LoVo (cell line): ENCODE data around the gene CACNB4.
"Not testable (repeated sequence)": the region's sequence is repeated elsewhere in the genome, so short reads cannot be mapped to it uniquely, and the experiment has no call there.

ENCODE experiments used
- DNase-seq: peaks from one replicate; pipeline ENCODE4 v3.0.0-alpha.2; 2016; ENCODE audit warnings: low spot score

CACNB4 gene

GRCh38 chr2:152098496-152099366 is at the start of gene CACNB4:
TSS of gene CACNB4 (minus strand) at chr2:152099044.
- DNase-seq: peak; percentile 42

- DNase-seq: no peak
Observed at GRCh38 chr2:152134488-152135280, 35.8 kb upstream of the CACNB4 start.

DNA sequence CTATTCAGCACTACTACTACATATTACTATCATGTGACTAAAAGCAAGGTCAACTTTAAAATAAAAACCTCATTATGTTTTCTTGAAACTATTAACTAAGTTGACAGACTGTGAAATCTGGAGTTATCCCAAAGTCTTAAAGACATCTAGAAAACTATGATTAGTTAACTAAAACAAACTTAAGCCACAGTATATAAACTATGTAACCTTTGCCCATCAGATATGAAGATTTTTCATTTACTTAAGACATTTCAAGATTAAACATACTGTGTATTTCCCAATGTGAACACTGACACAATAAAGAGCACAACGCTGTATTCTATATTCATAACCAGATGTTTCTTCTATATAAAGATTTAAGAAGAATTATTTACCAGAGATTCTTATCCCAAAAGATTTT is 33.5 kb upstream of the CACNB4 start:
- no peak for DNase-seq

DNA sequence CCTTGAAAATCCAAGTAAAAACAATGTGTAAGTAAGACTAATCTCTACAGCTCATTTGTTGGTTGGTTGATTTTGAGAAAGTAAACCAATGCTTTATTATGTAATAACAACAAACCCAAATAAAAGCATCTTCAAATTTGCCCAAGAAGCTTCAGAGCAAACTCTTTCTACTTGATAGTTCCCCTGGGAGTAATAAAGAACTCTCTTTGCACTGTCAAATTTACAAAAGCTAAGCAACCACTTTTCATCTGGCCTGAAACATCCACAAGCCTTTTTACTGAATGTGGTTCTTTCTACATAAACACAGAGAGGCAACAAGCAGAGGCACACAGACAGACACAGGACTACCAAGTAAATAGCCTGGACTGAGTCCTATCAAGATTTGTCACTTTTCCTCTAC is 28.8 kb upstream of the CACNB4 start:
- no peak for DNase-seq

- no peak for DNase-seq
Observed at GRCh38 chr2:152126664-152127063, 27.8 kb upstream of the CACNB4 start.

- DNase-seq: no peak
Observed at GRCh38 chr2:152122161-152122560, 23.3 kb upstream of the CACNB4 start.

GRCh38 chr2:152120430-152120829 is 21.6 kb upstream of the CACNB4 start:
- no peak for DNase-seq

- no peak for DNase-seq
Observed at GRCh38 chr2:152115952-152116351, 17.1 kb upstream of the CACNB4 start.

- DNase-seq: no peak
Observed at GRCh38 chr2:152114366-152114765, 15.5 kb upstream of the CACNB4 start.

- not testable (repeated sequence) for DNase-seq
Observed at GRCh38 chr2:152107140-152107539, 8.3 kb upstream of the CACNB4 start.

DNA sequence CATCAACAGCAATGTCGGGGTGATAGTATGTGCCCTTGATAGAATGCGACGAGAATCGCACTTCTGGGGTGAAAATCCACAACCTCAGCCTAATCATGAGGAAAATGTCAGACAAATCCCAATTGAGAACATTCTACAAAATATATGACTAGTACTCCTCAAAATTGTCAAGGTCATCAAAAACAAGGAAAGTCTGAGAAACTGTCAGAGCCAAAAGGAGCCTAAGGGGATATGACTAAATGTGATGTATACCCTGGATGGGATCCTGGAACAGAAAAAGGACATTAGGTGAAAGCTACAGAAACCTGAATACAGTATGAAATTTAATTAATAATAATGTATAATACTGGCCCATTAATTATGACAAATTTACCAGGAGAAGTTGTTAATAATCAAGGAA is 7.6 kb upstream of the CACNB4 start:
- DNase-seq: no peak

GRCh38 chr2:152103271-152103670 is 4.4 kb upstream of the CACNB4 start:
- no peak for DNase-seq

DNA sequence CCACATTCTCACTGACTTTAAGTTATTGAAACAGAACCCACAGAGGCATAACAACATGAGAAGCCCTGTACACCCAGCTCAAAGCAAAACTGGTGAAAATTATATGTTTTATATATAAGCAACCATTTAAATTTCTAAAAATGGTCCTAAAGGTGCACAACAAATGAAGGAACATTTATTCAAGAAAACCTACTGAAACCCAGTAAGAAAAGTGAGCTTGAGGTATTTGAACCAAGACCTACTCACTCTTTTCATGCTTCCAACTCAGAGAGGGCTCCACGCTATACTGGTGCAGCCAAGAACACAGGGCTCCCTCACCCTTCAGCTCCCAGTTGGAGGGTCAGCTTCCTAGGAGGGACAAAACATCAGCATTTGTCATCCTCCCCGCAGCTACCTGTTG is 2.1 kb upstream of the CACNB4 start:
- no peak for DNase-seq

DNA sequence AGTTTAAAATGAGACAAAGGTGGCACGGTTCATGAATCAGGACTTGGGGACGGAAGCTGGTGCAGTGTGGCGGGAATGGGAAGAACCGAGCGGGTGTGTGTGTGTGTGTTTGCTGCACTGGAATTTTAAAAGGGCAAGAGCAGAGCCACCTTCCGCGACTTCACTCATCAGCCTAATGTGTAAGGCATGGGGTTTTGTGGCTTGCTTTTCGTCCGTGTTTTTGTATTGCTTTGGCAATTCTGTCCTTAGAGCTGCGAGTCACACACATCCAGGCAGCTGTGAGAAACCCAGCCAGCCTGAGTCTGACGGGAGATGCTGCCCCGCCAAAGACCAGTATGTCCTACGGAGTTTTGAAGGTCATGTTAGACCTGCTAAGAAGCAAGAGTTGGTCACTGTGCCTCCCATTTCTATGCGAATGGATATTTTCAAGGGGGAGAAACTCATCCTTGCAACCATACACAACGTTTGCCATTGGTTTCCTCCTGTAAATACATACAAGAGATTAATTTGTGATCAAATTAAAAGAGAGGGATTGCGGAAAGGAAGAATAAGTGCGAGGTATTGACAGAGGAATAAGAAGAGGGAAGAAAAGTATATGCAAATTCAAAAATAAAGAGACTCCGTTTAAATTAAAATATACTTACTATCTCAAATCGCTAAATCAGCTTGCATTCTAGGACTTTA is 665 bp upstream of the CACNB4 start:
- DNase-seq: peak; percentile 19

- DNase-seq: peak; percentile 32
Observed at GRCh38 chr2:152097801-152098495, 896 bp downstream of the CACNB4 start.

DNA sequence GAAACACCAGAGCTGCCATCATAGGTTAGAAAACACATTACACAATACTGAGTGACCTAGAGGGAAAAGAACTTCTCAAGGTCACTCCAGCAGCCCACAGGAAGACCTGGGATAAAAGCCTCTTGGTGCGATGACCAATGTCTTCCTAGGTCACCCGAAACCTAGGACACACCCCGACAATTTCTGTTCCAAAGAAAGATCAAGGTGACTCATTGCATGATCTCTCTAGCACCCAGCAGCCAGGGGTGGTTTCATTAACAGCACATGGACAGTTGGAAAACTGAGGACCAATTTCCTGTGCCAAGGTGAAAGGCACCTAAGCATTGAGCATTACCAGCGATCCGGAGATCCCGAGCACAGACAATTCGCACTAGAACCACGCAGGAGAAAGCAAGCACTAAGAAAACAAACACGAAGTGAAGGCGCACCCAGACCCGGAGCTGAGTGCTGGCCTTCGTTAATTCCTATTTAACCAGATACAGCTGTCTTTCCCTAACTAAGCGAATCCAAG is 1.5 kb downstream of the CACNB4 start:
- peak; percentile 55 for DNase-seq

- DNase-seq: no peak
Observed at GRCh38 chr2:152095146-152095545, 3.7 kb downstream of the CACNB4 start.

GRCh38 chr2:152094014-152094413 is 4.8 kb downstream of the CACNB4 start:
- no peak for DNase-seq

DNA sequence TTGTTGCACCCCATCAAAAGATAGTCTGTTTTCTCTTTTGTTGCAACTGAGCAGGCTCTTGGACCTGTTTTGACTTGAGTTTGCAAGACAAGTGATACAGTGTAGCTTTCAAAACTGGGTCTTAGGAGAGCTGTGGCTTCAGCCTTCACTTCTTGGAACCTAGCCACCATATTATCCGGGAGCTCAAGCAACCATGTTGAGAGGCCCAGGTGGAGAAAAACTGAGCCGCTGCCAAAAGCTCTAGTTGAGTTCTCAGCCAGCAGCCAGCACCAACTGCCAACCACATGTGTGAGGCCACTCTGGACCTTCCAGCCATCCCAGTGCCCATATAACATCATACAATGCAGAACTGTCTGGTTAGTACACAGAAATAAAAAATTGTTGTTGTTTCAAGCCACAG is 5.4 kb downstream of the CACNB4 start:
- no peak for DNase-seq

GRCh38 chr2:152092095-152092494 is 6.7 kb downstream of the CACNB4 start:
- no peak for DNase-seq

- DNase-seq: not testable (repeated sequence)
Observed at GRCh38 chr2:152090726-152091125, 8.1 kb downstream of the CACNB4 start.

DNA sequence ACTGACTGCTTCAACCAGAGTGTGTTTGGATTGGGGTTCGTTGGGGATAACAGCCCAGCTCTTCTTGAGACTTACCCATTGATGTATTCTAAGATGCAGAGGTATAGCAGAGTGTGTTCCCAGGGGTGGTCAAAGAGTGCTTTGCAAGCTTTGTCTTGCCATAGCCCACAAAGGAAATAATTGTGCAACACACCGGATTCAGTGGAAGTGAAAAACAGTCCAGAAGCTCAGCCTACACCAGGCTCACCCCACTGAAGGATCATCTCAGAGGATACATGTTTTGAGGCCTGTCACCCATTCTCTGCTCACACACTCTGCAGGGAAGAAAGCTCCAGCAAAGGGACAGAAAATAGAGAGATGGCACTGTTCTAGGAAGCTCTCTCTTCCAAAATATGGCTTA is 9.6 kb downstream of the CACNB4 start:
- no peak for DNase-seq
